HCT116 (cell line): ENCODE data around the gene NF1. TPM values are rescaled to one million over a fixed set of nuclear protein-coding genes. Genes with fewer than 3 reads are reported as not detected.

Experiments
- ATAC-seq: fragments of 200-7000 bp; cut with Tn5 transposase; 2 replicates; pipeline ENCODE4 v1.9.1; 2020; ENCODE audit warnings: mild to moderate bottlenecking, moderate library complexity
- BruUV-seq: library from RNA; stranded (reverse); fragments of 400-500 nt; replicated peaks from 2 replicates; lab custom pipeline; 2021; lab: Mats Ljungman, UMichigan
- CTCF ChIA-PET: fragments of 300-600 bp; sonication (Branson Sonifier 250); formaldehyde crosslinking; loops from one replicate; lab custom pipeline; 2021; ENCODE audit warnings: antibody characterized with exemption; lab: Charles Lee
- POLR2A ChIA-PET: fragments of 300-600, 350-600 bp; sonication (Branson Sonifier 250); formaldehyde crosslinking; loops from one replicate; lab custom pipeline; 2021; ENCODE audit warnings: antibody characterized with exemption; lab: Charles Lee
- RAD21 ChIA-PET, 2 experiments: fragments of 300-600 bp; sonication (Branson Sonifier 250); formaldehyde crosslinking; loops; one replicate each; lab custom pipeline; 2023; ENCODE audit warnings: low total read pairs in 2 of 2; ENCODE audit not compliant: uncharacterized antibody in 2 of 2, unreplicated experiment in 2 of 2, low non-redundant PET in 1 of 2; lab: Charles Lee
- DNase-seq: peaks from one replicate; pipeline ENCODE4 v3.0.0-alpha.2; 2010; ENCODE audit warnings: low read depth, low spot score
- H2AFZ ChIP-seq: fragments of 200-600 bp; shearing (Covaris generic), sonication (generic); 2 replicates; pipeline ENCODE4 v1.6.1; 2017; ENCODE audit warnings: low read depth, mixed run types, mixed read lengths, antibody characterized with exemption, low read length; ENCODE audit not compliant: poor library complexity, severe bottlenecking
- H3K27ac ChIP-seq: 2 replicates; pipeline ENCODE4 v1.5.1; 2012; ENCODE audit warnings: low read depth, low read length
- H3K27me3 ChIP-seq: fragments of 200-600 bp; sonication (generic); 2 replicates; pipeline ENCODE4 v1.6.1; 2016; ENCODE audit warnings: mixed run types, low read length, mixed read lengths; ENCODE audit not compliant: insufficient read depth
- H3K36me3 ChIP-seq, 2 experiments: fragments of 200-500 bp in 1 of 2; fragments of 200-600 bp in 1 of 2; sonication (Bioruptor generic) in 1 of 2; sonication (generic) in 1 of 2; 2 replicates each; pipeline versions ENCODE4 v1.5.1 to v1.6.1; 2014 to 2016; ENCODE audit warnings: low read length in 2 of 2, inconsistent platforms in 1 of 2, mixed read lengths in 1 of 2, mixed run types in 1 of 2; ENCODE audit not compliant: insufficient read depth in 2 of 2, control insufficient read depth in 1 of 2
- H3K4me1 ChIP-seq, 2 experiments: fragments of 200-600 bp in 1 of 2; sonication (generic) in 1 of 2; 2 replicates each; pipeline versions ENCODE4 v1.5.1 to v1.6.1; 2012 to 2017; ENCODE audit warnings: low read length in 2 of 2, inconsistent platforms in 1 of 2, mild to moderate bottlenecking in 1 of 2, mixed read lengths in 1 of 2, mixed run types in 1 of 2, moderate library complexity in 1 of 2; ENCODE audit not compliant: insufficient read depth in 2 of 2, control insufficient read depth in 1 of 2
- H3K4me2 ChIP-seq: fragments of 200-600 bp; sonication (generic); 2 replicates; pipeline ENCODE4 v1.6.1; 2017; ENCODE audit warnings: mixed run types, low read length, mixed read lengths
- H3K4me3 ChIP-seq, 2 experiments: fragments of 200-600 bp in 1 of 2; sonication (generic) in 1 of 2; replicated peaks in 1 of 2; 2 replicates each; pipeline ENCODE4 v1.5.1; 2011 to 2016; ENCODE audit warnings: low read length in 2 of 2, control low read depth in 1 of 2, low read depth in 1 of 2, mild to moderate bottlenecking in 1 of 2, mixed read lengths in 1 of 2, mixed run types in 1 of 2
- H3K79me2 ChIP-seq: fragments of 200-600 bp; sonication (generic); 2 replicates; pipeline ENCODE4 v1.6.1; 2017; ENCODE audit warnings: mild to moderate bottlenecking, mixed run types, low read length, moderate library complexity, mixed read lengths; ENCODE audit not compliant: insufficient read depth
- H3K9ac ChIP-seq: fragments of 200-600 bp; sonication (generic); 2 replicates; pipeline ENCODE4 v1.6.1; 2016; ENCODE audit warnings: low read length, mixed read lengths
- H3K9me2 ChIP-seq: fragments of 200-600 bp; sonication (generic), shearing (Covaris generic); 2 replicates; pipeline ENCODE4 v1.6.1; 2017; ENCODE audit warnings: mixed run types, mild to moderate bottlenecking, moderate library complexity; ENCODE audit not compliant: insufficient read depth
- H3K9me3 ChIP-seq, 2 experiments: fragments of 200-500 bp in 1 of 2; fragments of 200-600 bp in 1 of 2; sonication (Bioruptor generic) in 1 of 2; sonication (generic) in 1 of 2; 2 replicates each; pipeline ENCODE4 v1.6.1; 2014 to 2017; ENCODE audit warnings: low read length in 2 of 2, mixed read lengths in 2 of 2, inconsistent platforms in 1 of 2, low read depth in 1 of 2, mild to moderate bottlenecking in 1 of 2, mixed run types in 1 of 2, moderate library complexity in 1 of 2; ENCODE audit not compliant: control insufficient read depth in 1 of 2, insufficient read depth in 1 of 2
- H4K20me1 ChIP-seq: fragments of 200-600 bp; sonication (generic), shearing (Covaris generic); 2 replicates; pipeline ENCODE4 v1.6.1; 2017; ENCODE audit warnings: mixed run types, mild to moderate bottlenecking, moderate library complexity; ENCODE audit not compliant: insufficient read depth
- CBX3 ChIP-seq: IDR thresholded peaks from 2 replicates; pipeline ENCODE4 v1.6.1; 2012; ENCODE audit warnings: low read depth
- CEBPB ChIP-seq: IDR thresholded peaks from 2 replicates; pipeline ENCODE4 v1.6.1; 2012; ENCODE audit warnings: low read depth
- ELF1 ChIP-seq: IDR thresholded peaks from 2 replicates; pipeline ENCODE4 v1.6.1; 2012; ENCODE audit warnings: low read depth, borderline replicate concordance
- EZH2 ChIP-seq: fragments of 200-600 bp; sonication (generic); IDR thresholded peaks from 2 replicates; pipeline ENCODE4 v1.6.1; 2017; ENCODE audit warnings: antibody characterized with exemption, mixed run types
- EZH2phosphoT487 ChIP-seq: fragments of 200-600 bp; IDR thresholded peaks from 2 replicates; pipeline ENCODE4 v1.6.1; 2018; ENCODE audit warnings: antibody characterized with exemption, borderline replicate concordance
- FOSL1 ChIP-seq: IDR thresholded peaks from 2 replicates; pipeline ENCODE4 v1.6.1; 2012; ENCODE audit warnings: low read depth
- JUND ChIP-seq: IDR thresholded peaks from 2 replicates; pipeline ENCODE4 v1.6.1; 2012
- POLR2A ChIP-seq: IDR thresholded peaks from 2 replicates; pipeline ENCODE4 v1.7.0; 2011; ENCODE audit warnings: borderline replicate concordance; ENCODE audit not compliant: insufficient read depth, insufficient read length; ENCODE audit errors: extremely low read depth
- POLR2AphosphoS5 ChIP-seq: IDR thresholded peaks from 2 replicates; pipeline ENCODE4 v1.6.1; 2011; ENCODE audit warnings: mild to moderate bottlenecking, low read depth, low read length, moderate library complexity
- RAD21 ChIP-seq: IDR thresholded peaks from 2 replicates; pipeline ENCODE4 v1.6.1; 2012; ENCODE audit warnings: low read depth, mild to moderate bottlenecking
- SIN3A ChIP-seq: IDR thresholded peaks from 2 replicates; pipeline ENCODE4 v1.6.1; 2012; ENCODE audit warnings: low read depth
- SP1 ChIP-seq: IDR thresholded peaks from 2 replicates; pipeline ENCODE4 v1.6.1; 2012; ENCODE audit warnings: low read depth
- SRF ChIP-seq: IDR thresholded peaks from 2 replicates; pipeline ENCODE4 v1.6.1; 2012; ENCODE audit warnings: low read depth
- TCF7L2 ChIP-seq: IDR thresholded peaks from 2 replicates; pipeline ENCODE4 v1.7.0; 2011; ENCODE audit warnings: borderline replicate concordance, inconsistent platforms; ENCODE audit not compliant: insufficient read depth, insufficient read length; ENCODE audit errors: extremely low read depth
- YY1 ChIP-seq: IDR thresholded peaks from 2 replicates; pipeline ENCODE4 v1.6.1; 2011; ENCODE audit warnings: low read length, low read depth, moderate library complexity, mild to moderate bottlenecking; ENCODE audit not compliant: insufficient replicate concordance; ENCODE audit errors: extremely low read depth
- intact Hi-C: fragments of 100-400 bp; cut with micrococcal nuclease; formaldehyde crosslinking; loops from 2 replicates; pipeline ENCODE4 v1.10.0; 2022
- total RNA-seq: library from RNA; stranded (reverse); gene quantifications from one replicate; pipeline ENCODE4 v1.2.1, GENCODE V29; 2021; ENCODE audit not compliant: unreplicated experiment
- TF ChIP-seq, protein P1 (sequence below), 3 experiments: fragments of 200-600 bp in 1 of 3; sonication (generic) in 1 of 3; IDR thresholded peaks in 2 of 3; conservative IDR thresholded peaks in 1 of 3; 2 replicates each; pipeline ENCODE4 v1.5.1; 2012 to 2017; ENCODE audit warnings: low read depth in 2 of 3, low read length in 2 of 3, antibody characterized with exemption in 1 of 3, borderline replicate concordance in 1 of 3, control low read depth in 1 of 3, mild to moderate bottlenecking in 1 of 3, mixed read lengths in 1 of 3, mixed run types in 1 of 3, moderate library complexity in 1 of 3; ENCODE audit not compliant: insufficient read depth in 1 of 3
- TF ChIP-seq, protein P2 (sequence below): IDR thresholded peaks from 2 replicates; pipeline ENCODE4 v1.6.1; 2012
- TF ChIP-seq, protein P3 (sequence below): IDR thresholded peaks from 2 replicates; pipeline ENCODE4 v1.6.1; 2012; ENCODE audit warnings: low read depth
- TF ChIP-seq, protein P4 (sequence below): IDR thresholded peaks from 2 replicates; pipeline ENCODE4 v1.6.1; 2011; ENCODE audit warnings: mild to moderate bottlenecking, low read length, moderate library complexity; ENCODE audit not compliant: insufficient replicate concordance; ENCODE audit errors: extremely low read depth

The NF1 gene
- total RNA-seq, 1 experiment from 2014 or later: 20.8 TPM

DNA sequence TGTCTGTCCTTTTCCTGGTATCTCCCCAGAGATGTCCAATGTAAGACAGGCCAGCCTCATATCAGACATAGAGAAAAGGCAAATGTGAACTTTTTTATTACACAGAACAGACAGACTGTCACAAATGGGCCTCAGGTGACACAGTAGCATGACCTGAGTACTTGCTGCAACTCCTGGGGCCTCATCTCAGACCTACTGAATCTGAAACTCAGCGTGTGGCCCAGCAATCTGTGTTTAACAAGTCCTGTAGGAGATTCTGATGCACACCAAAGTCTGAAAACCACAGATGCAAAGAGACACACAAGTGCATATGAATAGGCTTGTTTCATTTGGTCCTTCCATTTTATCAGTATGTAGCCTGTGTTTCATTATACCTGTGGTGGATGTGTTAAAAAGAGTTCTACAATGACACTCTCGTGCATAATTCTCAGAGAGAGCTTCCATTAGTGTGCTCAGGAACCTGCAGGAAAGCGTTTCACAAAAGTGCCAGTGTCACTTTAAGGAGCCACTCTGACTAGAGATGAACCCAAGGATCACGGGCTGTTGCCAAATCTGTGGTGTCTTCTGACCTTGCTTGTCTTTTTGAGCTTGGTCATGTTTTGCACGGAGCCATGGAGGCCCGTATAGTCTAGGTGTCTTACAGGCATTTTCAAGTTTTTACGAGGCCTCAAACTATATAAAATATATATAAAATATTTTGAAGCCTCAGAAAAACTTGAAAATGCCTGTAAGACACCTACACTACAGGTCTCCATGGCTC lies 33.8 kb upstream of the NF1 start:
- H3K36me3 ChIP-seq: no peaks in the 10 kb centered on the region

More for the DNA sequence above, 33.8 kb upstream of the NF1 start:
- Histone ChIP-seq H3K9me2 (no peaks in the 10 kb centered on the region), H3K79me2 (no peaks in the 10 kb centered on the region), H2AFZ (no peak overlapping the region), H4K20me1 (no peaks in the 10 kb centered on the region), H3K4me3 (no peak overlapping the region), H3K27ac (no peak overlapping the region), H3K9me3 (no peaks in the 10 kb centered on the region), H3K27me3 (no peaks in the 10 kb centered on the region), H3K4me1 (no peaks in the 10 kb centered on the region), H3K4me2 (no peak overlapping the region)
- DNase-seq (no peak), ATAC-seq (no peak)
- no TSS peak for BruUV-seq
- ChIA-PET RAD21 (interaction anchor here in 1 of 2 experiments (1.2 kb wide), 1 partner anchor 48 kb away, joined by 3 read pairs; no protein-coding TSS in a partner anchor), POLR2A (interaction anchor here (0.9 kb wide), 1 partner anchor 34 kb away, joined by 3 read pairs; the partner anchor contains the start of gene NF1), CTCF (no interaction called here)
- intact Hi-C loops: no loop called here
- no peak for TF ChIP-seq CBX3
- TF ChIP-seq, protein P1, sequence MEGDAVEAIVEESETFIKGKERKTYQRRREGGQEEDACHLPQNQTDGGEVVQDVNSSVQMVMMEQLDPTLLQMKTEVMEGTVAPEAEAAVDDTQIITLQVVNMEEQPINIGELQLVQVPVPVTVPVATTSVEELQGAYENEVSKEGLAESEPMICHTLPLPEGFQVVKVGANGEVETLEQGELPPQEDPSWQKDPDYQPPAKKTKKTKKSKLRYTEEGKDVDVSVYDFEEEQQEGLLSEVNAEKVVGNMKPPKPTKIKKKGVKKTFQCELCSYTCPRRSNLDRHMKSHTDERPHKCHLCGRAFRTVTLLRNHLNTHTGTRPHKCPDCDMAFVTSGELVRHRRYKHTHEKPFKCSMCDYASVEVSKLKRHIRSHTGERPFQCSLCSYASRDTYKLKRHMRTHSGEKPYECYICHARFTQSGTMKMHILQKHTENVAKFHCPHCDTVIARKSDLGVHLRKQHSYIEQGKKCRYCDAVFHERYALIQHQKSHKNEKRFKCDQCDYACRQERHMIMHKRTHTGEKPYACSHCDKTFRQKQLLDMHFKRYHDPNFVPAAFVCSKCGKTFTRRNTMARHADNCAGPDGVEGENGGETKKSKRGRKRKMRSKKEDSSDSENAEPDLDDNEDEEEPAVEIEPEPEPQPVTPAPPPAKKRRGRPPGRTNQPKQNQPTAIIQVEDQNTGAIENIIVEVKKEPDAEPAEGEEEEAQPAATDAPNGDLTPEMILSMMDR (IDR thresholded peaks at IDR 0.05 in 2 of 3, conservative IDR thresholded peaks at IDR 0.05 in 1 of 3; ENCODE audit: borderline replicate concordance in 1 of 3, insufficient read depth in 1 of 3, low read depth in 2 of 3, low read length in 2 of 3): no peak
- TF ChIP-seq TCF7L2: no peak
- no peak for TF ChIP-seq EZH2
- TF ChIP-seq JUND: no peak
- TF ChIP-seq ELF1: no peak
- no peak for TF ChIP-seq SIN3A
- TF ChIP-seq CEBPB: no peak
- TF ChIP-seq SRF: no peak
- no peak for TF ChIP-seq YY1
- TF ChIP-seq, protein P2, sequence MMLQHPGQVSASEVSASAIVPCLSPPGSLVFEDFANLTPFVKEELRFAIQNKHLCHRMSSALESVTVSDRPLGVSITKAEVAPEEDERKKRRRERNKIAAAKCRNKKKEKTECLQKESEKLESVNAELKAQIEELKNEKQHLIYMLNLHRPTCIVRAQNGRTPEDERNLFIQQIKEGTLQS: no peak
- TF ChIP-seq FOSL1: no peak
- no peak for TF ChIP-seq POLR2A
- TF ChIP-seq POLR2AphosphoS5: no peak
- TF ChIP-seq RAD21: no peak
- no peak for TF ChIP-seq SP1
- TF ChIP-seq, protein P3, sequence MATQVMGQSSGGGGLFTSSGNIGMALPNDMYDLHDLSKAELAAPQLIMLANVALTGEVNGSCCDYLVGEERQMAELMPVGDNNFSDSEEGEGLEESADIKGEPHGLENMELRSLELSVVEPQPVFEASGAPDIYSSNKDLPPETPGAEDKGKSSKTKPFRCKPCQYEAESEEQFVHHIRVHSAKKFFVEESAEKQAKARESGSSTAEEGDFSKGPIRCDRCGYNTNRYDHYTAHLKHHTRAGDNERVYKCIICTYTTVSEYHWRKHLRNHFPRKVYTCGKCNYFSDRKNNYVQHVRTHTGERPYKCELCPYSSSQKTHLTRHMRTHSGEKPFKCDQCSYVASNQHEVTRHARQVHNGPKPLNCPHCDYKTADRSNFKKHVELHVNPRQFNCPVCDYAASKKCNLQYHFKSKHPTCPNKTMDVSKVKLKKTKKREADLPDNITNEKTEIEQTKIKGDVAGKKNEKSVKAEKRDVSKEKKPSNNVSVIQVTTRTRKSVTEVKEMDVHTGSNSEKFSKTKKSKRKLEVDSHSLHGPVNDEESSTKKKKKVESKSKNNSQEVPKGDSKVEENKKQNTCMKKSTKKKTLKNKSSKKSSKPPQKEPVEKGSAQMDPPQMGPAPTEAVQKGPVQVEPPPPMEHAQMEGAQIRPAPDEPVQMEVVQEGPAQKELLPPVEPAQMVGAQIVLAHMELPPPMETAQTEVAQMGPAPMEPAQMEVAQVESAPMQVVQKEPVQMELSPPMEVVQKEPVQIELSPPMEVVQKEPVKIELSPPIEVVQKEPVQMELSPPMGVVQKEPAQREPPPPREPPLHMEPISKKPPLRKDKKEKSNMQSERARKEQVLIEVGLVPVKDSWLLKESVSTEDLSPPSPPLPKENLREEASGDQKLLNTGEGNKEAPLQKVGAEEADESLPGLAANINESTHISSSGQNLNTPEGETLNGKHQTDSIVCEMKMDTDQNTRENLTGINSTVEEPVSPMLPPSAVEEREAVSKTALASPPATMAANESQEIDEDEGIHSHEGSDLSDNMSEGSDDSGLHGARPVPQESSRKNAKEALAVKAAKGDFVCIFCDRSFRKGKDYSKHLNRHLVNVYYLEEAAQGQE: no peak
- no peak for TF ChIP-seq EZH2phosphoT487
- TF ChIP-seq, protein P4, sequence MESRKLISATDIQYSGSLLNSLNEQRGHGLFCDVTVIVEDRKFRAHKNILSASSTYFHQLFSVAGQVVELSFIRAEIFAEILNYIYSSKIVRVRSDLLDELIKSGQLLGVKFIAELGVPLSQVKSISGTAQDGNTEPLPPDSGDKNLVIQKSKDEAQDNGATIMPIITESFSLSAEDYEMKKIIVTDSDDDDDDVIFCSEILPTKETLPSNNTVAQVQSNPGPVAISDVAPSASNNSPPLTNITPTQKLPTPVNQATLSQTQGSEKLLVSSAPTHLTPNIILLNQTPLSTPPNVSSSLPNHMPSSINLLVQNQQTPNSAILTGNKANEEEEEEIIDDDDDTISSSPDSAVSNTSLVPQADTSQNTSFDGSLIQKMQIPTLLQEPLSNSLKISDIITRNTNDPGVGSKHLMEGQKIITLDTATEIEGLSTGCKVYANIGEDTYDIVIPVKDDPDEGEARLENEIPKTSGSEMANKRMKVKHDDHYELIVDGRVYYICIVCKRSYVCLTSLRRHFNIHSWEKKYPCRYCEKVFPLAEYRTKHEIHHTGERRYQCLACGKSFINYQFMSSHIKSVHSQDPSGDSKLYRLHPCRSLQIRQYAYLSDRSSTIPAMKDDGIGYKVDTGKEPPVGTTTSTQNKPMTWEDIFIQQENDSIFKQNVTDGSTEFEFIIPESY: no peak
- TF ChIP-seq, all 23 proteins: peak for 0
- no peak overlapping the region for H3K9ac ChIP-seq
